ENCODE data around the gene TDRD3. TPM values are rescaled to one million over a fixed set of nuclear protein-coding genes. Genes with fewer than 3 reads are reported as not detected.

TDRD3 gene
- total RNA-seq, 1 experiment from 2014 or later: 17.3 TPM

DNA sequence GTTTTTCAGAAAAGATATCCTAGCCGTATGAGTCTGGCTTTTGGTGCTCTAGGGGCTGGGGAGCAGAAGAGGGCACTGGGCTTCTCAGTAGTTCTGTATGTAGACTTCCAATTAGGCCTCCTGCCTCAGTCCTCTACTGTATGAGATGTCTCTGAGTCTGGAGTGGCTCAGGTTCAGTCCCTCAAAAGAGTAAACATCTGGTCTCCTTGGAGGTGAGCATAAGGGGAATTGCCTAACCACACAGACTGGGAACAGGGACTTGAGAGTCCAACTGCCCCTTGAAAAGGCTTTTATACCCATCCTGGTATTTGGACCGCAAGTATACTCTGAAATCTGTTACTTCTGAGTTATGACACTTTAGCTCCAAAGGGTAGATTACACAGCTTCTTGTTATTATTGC is 214.5 kb downstream of the TDRD3 start:
- no peaks in the 10 kb centered on the region for H4K20me1 ChIP-seq (ENCODE audit: insufficient read depth)
- POLR2A ChIA-PET (ENCODE audit: unreplicated experiment): no interaction called here
- TF ChIP-seq, protein P1, sequence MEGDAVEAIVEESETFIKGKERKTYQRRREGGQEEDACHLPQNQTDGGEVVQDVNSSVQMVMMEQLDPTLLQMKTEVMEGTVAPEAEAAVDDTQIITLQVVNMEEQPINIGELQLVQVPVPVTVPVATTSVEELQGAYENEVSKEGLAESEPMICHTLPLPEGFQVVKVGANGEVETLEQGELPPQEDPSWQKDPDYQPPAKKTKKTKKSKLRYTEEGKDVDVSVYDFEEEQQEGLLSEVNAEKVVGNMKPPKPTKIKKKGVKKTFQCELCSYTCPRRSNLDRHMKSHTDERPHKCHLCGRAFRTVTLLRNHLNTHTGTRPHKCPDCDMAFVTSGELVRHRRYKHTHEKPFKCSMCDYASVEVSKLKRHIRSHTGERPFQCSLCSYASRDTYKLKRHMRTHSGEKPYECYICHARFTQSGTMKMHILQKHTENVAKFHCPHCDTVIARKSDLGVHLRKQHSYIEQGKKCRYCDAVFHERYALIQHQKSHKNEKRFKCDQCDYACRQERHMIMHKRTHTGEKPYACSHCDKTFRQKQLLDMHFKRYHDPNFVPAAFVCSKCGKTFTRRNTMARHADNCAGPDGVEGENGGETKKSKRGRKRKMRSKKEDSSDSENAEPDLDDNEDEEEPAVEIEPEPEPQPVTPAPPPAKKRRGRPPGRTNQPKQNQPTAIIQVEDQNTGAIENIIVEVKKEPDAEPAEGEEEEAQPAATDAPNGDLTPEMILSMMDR (conservative IDR thresholded peaks at IDR 0.05): no peak
- H3K27ac ChIP-seq: no peak overlapping the region
- no peak overlapping the region for H3K4me2 ChIP-seq
- H2AFZ ChIP-seq: no peak overlapping the region
- no peaks in the 10 kb centered on the region for H3K4me1 ChIP-seq (replicated peaks; ENCODE audit: insufficient read depth)
- intact Hi-C loops (cut with micrococcal nuclease; ENCODE audit: unreplicated experiment): no loop called here
- peaks cover 10% of the 10 kb centered on the region; the same call in 1 of the 2 replicates for H3K27me3 ChIP-seq (ENCODE audit: insufficient read depth, low read depth)
- H3K4me3 ChIP-seq: no peak overlapping the region
- H3K9me2 ChIP-seq (ENCODE audit: insufficient read depth): no peaks in the 10 kb centered on the region
- CTCF ChIA-PET: no interaction called here
- H3K36me3 ChIP-seq (ENCODE audit: low read depth): no peaks in the 10 kb centered on the region
- no peaks in the 10 kb centered on the region for H3K79me2 ChIP-seq (ENCODE audit: low read depth)
- H3F3A ChIP-seq (ENCODE audit: insufficient read depth, low read depth): no peaks in the 10 kb centered on the region
- no peak for DNase-seq
- H3K9me3 ChIP-seq (ENCODE audit: insufficient read depth, low read depth): no peaks in the 10 kb centered on the region
- BruUV-seq (replicated peaks): no TSS peak

DNA sequence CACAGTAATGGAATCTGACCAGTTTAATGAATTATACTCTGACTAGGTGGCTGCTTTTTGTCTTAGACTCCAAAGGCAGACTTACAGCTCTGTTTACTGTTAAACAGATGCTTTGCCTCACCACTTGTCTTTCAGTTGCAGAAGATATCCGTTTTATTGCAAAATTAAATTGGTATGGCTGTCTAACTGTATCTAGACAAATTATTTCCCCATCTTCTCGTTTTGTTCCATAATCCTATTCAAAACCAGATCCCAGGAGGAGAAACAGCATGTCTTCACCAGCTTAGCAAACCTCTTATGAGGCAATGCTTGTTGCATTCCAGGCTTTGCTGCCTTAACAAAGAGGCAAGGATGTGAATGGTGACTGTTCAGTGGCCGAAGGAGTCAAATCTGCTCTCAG is 215.6 kb downstream of the TDRD3 start:
- BruUV-seq (replicated peaks): no TSS peak
- CTCF ChIA-PET: no interaction called here
- no peak overlapping the region for H3K4me3 ChIP-seq
- intact Hi-C loops (cut with micrococcal nuclease; ENCODE audit: unreplicated experiment): no loop called here
- DNase-seq: no peak
- H3K79me2 ChIP-seq (ENCODE audit: low read depth): no peaks in the 10 kb centered on the region
- H3K9me2 ChIP-seq (ENCODE audit: insufficient read depth): no peaks in the 10 kb centered on the region
- H2AFZ ChIP-seq: no peak overlapping the region
- POLR2A ChIA-PET (ENCODE audit: unreplicated experiment): no interaction called here
- no peaks in the 10 kb centered on the region for H3K36me3 ChIP-seq (ENCODE audit: low read depth)
- H3K9me3 ChIP-seq (ENCODE audit: insufficient read depth, low read depth): no peaks in the 10 kb centered on the region
- H3K4me2 ChIP-seq: no peak overlapping the region
- no peaks in the 10 kb centered on the region for H3F3A ChIP-seq (ENCODE audit: insufficient read depth, low read depth)
- H3K27me3 ChIP-seq (ENCODE audit: insufficient read depth, low read depth): peaks cover 10% of the 10 kb centered on the region; the same call in 1 of the 2 replicates
- TF ChIP-seq, protein P1 (conservative IDR thresholded peaks at IDR 0.05): no peak
- no peak for TF ChIP-seq EZH2 (IDR thresholded peaks at IDR 0.05; ENCODE audit: low read depth)
- H3K4me1 ChIP-seq (replicated peaks; ENCODE audit: insufficient read depth): no peaks in the 10 kb centered on the region
- no peak overlapping the region for H3K27ac ChIP-seq
- no peaks in the 10 kb centered on the region for H4K20me1 ChIP-seq (ENCODE audit: insufficient read depth)

DNA sequence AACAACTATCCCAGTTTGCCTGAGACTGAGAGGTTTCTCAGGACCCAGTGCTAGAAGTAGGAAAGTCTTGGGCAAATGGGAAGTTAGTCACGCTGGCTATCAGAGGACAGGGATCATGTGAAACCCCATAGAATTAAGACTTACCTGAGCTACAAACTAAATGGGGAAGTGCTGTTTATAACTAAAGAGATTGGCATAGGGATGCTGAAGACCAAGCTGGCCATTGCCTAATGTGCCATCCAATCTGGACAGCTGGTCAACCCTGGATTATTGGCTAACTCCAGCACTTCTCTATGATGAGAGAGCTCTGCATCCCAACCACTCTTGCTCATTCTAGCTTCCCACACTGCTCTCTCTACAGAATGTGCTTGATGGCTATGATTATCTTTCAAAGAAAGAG is 216.1 kb downstream of the TDRD3 start:
- H2AFZ ChIP-seq: no peak overlapping the region
- TF ChIP-seq, protein P1 (conservative IDR thresholded peaks at IDR 0.05): no peak
- no peak for TF ChIP-seq EZH2 (IDR thresholded peaks at IDR 0.05; ENCODE audit: low read depth)
- intact Hi-C loops (cut with micrococcal nuclease; ENCODE audit: unreplicated experiment): no loop called here
- peaks cover 10% of the 10 kb centered on the region; the same call in 1 of the 2 replicates for H3K27me3 ChIP-seq (ENCODE audit: insufficient read depth, low read depth)
- no peaks in the 10 kb centered on the region for H3K36me3 ChIP-seq (ENCODE audit: low read depth)
- no peak for DNase-seq
- H4K20me1 ChIP-seq (ENCODE audit: insufficient read depth): no peaks in the 10 kb centered on the region
- no peaks in the 10 kb centered on the region for H3K9me2 ChIP-seq (ENCODE audit: insufficient read depth)
- no peaks in the 10 kb centered on the region for H3F3A ChIP-seq (ENCODE audit: insufficient read depth, low read depth)
- H3K4me1 ChIP-seq (replicated peaks; ENCODE audit: insufficient read depth): no peaks in the 10 kb centered on the region
- no peaks in the 10 kb centered on the region for H3K79me2 ChIP-seq (ENCODE audit: low read depth)
- H3K4me2 ChIP-seq: no peak overlapping the region
- no peaks in the 10 kb centered on the region for H3K9me3 ChIP-seq (ENCODE audit: insufficient read depth, low read depth)
- ChIA-PET POLR2A (ENCODE audit: unreplicated experiment) (no interaction called here), CTCF (no interaction called here)
- no peak overlapping the region for H3K4me3 ChIP-seq
- H3K27ac ChIP-seq: no peak overlapping the region
- no TSS peak for BruUV-seq (replicated peaks)
